CD4-positive, alpha-beta T cell (primary cell): ENCODE results near the gene ATP4B. TPM values are rescaled to one million over a fixed set of nuclear protein-coding genes. Genes with fewer than 3 reads are reported as not detected.

Experiments
- ATAC-seq: fragments of 200-7000 bp; cut with Tn5 transposase; one replicate; pipeline ENCODE4 v1.10.0; 2022; ENCODE audit warnings: mild to moderate bottlenecking; ENCODE audit not compliant: poor library complexity
- CTCF ChIA-PET: fragments of 350-600 bp; sonication (Branson Sonifier 250); formaldehyde crosslinking; loops from one replicate; lab custom pipeline; 2021; ENCODE audit warnings: antibody characterized with exemption, inconsistent platforms; lab: Charles Lee
- POLR2A ChIA-PET: fragments of 350-600 bp; sonication (Branson Sonifier 250); formaldehyde crosslinking; loops from one replicate; lab custom pipeline; 2021; ENCODE audit warnings: antibody characterized with exemption, inconsistent platforms; lab: Charles Lee
- DNase-seq, 14 experiments: peaks; one replicate each; pipeline ENCODE4 v3.0.0-alpha.2; 2013 to 2020; ENCODE audit warnings: mixed read lengths in 2 of 14
- H3K27ac ChIP-seq, 2 donors: one replicate each; pipeline versions ENCODE4 v1.5.1 to v1.7.0; 2013; ENCODE audit warnings: low read length in 2 of 2, low read depth in 1 of 2, mild to moderate bottlenecking in 1 of 2
- H3K27me3 ChIP-seq, 2 experiments: 1 replicate in 1 of 2; 2 replicates in 1 of 2; pipeline versions ENCODE4 v1.6.1 to v1.7.0; 2013; ENCODE audit warnings: low read length in 2 of 2, control low read depth in 1 of 2, mild to moderate bottlenecking in 1 of 2, moderate library complexity in 1 of 2; ENCODE audit not compliant: insufficient read depth in 2 of 2, control insufficient read depth in 1 of 2
- H3K36me3 ChIP-seq: one replicate; pipeline ENCODE4 v1.6.1; 2013; ENCODE audit warnings: low read length, control low read depth; ENCODE audit not compliant: insufficient read depth
- H3K4me1 ChIP-seq: one replicate; pipeline ENCODE4 v1.6.1; 2013; ENCODE audit warnings: low read length, control low read depth; ENCODE audit not compliant: insufficient read depth
- H3K4me3 ChIP-seq: one replicate; pipeline ENCODE4 v1.5.1; 2013; ENCODE audit warnings: mild to moderate bottlenecking, low read length, moderate library complexity
- H3K9me3 ChIP-seq, 2 experiments: 1 replicate in 1 of 2; 2 replicates in 1 of 2; pipeline versions ENCODE4 v1.6.1 to v1.7.0; 2013; ENCODE audit warnings: low read length in 2 of 2, mild to moderate bottlenecking in 2 of 2, control low read depth in 1 of 2, moderate library complexity in 1 of 2; ENCODE audit not compliant: control insufficient read depth in 1 of 2, insufficient read depth in 1 of 2
- H3K27ac Mint-ChIP-seq: one replicate; pipeline ENCODE4 v1.8.0; 2020; ENCODE audit warnings: mixed read lengths
- H3K27me3 Mint-ChIP-seq: one replicate; pipeline ENCODE4 v1.8.0; 2021; ENCODE audit warnings: mixed read lengths
- H3K36me3 Mint-ChIP-seq: one replicate; pipeline ENCODE4 v1.8.0; 2021; ENCODE audit warnings: low read depth, mixed read lengths
- H3K4me1 Mint-ChIP-seq: one replicate; pipeline ENCODE4 v1.8.0; 2021; ENCODE audit warnings: low read depth, mixed read lengths
- H3K4me3 Mint-ChIP-seq: one replicate; pipeline ENCODE4 v1.8.0; 2020; ENCODE audit warnings: mild to moderate bottlenecking, mixed read lengths
- H3K9me3 Mint-ChIP-seq: one replicate; pipeline ENCODE4 v1.8.0; 2020; ENCODE audit warnings: mixed read lengths
- intact Hi-C, 2 experiments: fragments of 100-400 bp; cut with DNase I in 1 of 2; cut with micrococcal nuclease in 1 of 2; formaldehyde crosslinking; loops; one replicate each; pipeline versions ENCODE4 v1.15.1 to v1.9.0; 2023 to 2025; cut with DNase I, micrococcal nuclease
- total RNA-seq, 174 experiments: library from RNA in 2 of 174; stranded (reverse) in 2 of 174; gene quantifications; one replicate each; pipeline ENCODE4 v1.2.3 and lab custom pipeline; 2021 to 2026
- TF ChIP-seq, protein P1 (sequence below): fragments of 200-600 bp; IDR thresholded peaks from one replicate; pipeline ENCODE4 v1.8.0; 2022; ENCODE audit warnings: antibody characterized with exemption, mild to moderate bottlenecking

ATP4B gene
- total RNA-seq, 2 experiments from 2014 or later, result not detected

DNA sequence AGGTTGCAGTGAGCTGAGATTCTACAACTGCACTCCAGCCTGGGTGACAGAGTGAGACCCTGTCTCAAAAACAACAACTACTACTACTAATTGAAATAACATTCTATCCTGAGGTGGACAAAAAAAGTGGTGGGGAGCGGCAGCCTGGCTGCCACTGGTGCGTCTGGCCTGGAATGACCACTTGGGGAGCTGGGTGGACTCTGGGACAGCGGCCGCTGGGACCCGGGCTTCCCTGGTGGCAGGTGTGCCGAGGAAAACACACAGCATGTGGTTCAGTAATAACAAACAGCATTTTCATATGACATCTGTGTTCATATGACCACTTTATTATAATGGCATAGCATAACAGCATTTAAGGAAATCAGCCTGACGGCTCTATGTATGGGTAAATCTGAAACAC is 39.5 kb downstream of the ATP4B start:
- no peak overlapping the region for H3K27ac Mint-ChIP-seq
- CTCF ChIA-PET, result no interaction called here
- POLR2A ChIA-PET, result no interaction called here
- no peak for ATAC-seq
- TF ChIP-seq, protein P1, sequence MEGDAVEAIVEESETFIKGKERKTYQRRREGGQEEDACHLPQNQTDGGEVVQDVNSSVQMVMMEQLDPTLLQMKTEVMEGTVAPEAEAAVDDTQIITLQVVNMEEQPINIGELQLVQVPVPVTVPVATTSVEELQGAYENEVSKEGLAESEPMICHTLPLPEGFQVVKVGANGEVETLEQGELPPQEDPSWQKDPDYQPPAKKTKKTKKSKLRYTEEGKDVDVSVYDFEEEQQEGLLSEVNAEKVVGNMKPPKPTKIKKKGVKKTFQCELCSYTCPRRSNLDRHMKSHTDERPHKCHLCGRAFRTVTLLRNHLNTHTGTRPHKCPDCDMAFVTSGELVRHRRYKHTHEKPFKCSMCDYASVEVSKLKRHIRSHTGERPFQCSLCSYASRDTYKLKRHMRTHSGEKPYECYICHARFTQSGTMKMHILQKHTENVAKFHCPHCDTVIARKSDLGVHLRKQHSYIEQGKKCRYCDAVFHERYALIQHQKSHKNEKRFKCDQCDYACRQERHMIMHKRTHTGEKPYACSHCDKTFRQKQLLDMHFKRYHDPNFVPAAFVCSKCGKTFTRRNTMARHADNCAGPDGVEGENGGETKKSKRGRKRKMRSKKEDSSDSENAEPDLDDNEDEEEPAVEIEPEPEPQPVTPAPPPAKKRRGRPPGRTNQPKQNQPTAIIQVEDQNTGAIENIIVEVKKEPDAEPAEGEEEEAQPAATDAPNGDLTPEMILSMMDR, result no peak
- peaks cover 10% of the 10 kb centered on the region for H3K36me3 ChIP-seq
- no peak overlapping the region for H3K4me3 ChIP-seq
- intact Hi-C loops, result no loop called here
- no peaks in the 10 kb centered on the region for H3K9me3 Mint-ChIP-seq
- no peak overlapping the region for H3K4me3 Mint-ChIP-seq
- no peaks in the 10 kb centered on the region for H3K4me1 Mint-ChIP-seq
- peaks cover 4% of the 10 kb centered on the region for H3K4me1 ChIP-seq
- no peaks in the 10 kb centered on the region for H3K27me3 Mint-ChIP-seq
- no peaks in the 10 kb centered on the region for H3K27me3 ChIP-seq
- H3K36me3 Mint-ChIP-seq, result peaks cover 4% of the 10 kb centered on the region
- H3K27ac ChIP-seq, result no peak overlapping the region
- DNase-seq, result no peak
- peaks cover 0 to 2% of the 10 kb centered on the region in 2 experiments for H3K9me3 ChIP-seq

DNA sequence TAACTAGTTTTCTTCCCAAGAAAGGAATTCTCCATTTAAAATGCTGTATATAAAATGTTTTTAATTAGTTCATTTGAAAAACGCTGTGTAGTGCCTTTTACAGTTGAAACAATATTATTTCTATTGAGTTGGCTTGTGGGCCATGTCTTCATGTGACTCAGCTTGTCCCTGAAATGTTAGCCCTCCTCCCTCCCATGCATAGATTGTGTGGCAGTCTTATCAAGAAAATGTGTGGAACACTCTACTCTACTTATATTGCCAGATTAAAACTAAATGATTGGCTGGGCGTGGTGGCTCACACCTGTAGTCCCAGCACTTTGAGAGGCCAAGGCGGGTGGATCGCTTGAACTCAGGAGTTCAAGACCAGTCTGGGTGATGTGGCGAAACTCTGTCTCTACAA is 40.0 kb downstream of the ATP4B start:
- Mint-ChIP-seq H3K4me3 (no peak overlapping the region), H3K27me3 (no peaks in the 10 kb centered on the region), H3K9me3 (no peaks in the 10 kb centered on the region), H3K27ac (no peak overlapping the region), H3K4me1 (no peaks in the 10 kb centered on the region), H3K36me3 (peaks cover 4% of the 10 kb centered on the region)
- H3K27ac ChIP-seq, result no peak overlapping the region
- TF ChIP-seq, protein P1, result no peak
- H3K27me3 ChIP-seq, result no peaks in the 10 kb centered on the region
- H3K4me1 ChIP-seq, result peaks cover 4% of the 10 kb centered on the region
- CTCF ChIA-PET, result no interaction called here
- DNase-seq (no peak), ATAC-seq (no peak)
- H3K36me3 ChIP-seq, result peaks cover 9% of the 10 kb centered on the region
- H3K9me3 ChIP-seq, result no peaks in the 10 kb centered on the region
- POLR2A ChIA-PET, result no interaction called here
- intact Hi-C loops, result no loop called here
- no peak overlapping the region for H3K4me3 ChIP-seq

DNA sequence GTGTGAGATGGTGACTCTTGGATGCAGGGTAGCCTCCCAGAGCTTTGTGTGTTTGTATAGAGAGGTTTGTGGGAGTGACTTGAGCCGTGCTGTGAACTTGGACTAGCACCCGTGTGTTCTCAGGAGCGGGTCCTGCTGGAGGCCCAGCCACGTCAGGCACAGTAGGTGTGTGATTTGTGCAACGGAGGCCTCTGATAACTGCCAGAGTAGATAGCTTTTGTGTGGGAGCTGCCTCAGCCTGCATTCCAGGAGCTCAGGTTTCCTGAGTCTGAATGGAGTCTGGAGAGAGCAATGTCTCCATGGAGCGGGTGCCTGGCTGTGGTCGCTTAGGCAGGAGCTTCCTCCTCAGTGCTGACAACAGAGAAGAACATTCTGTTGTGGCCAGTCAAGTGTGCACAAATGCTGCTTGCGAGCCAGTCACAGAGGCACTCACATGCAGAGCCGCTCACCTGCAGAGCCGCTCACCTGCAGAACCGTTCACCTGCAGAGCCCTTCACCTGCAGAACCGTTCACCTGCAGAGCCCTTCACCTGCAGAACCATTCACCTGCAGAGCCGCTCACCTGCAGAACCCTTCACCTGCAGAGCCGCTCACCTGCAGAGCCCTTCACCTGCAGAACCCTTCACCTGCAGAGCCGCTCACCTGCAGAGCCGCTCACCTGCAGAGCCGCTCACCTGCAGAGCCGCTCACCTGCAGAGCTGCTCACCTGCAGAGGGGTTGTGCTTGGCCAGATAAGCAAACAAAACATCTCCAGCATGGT is 40.8 kb downstream of the ATP4B start:
- Histone ChIP-seq H3K4me3 (no peak overlapping the region), H3K36me3 (peaks cover 9% of the 10 kb centered on the region), H3K9me3 (no peaks in the 10 kb centered on the region), H3K27me3 (no peaks in the 10 kb centered on the region), H3K4me1 (peaks cover 4% of the 10 kb centered on the region), H3K27ac (no peak overlapping the region)
- ChIA-PET POLR2A (no interaction called here), CTCF (no interaction called here)
- Mint-ChIP-seq H3K9me3 (no peaks in the 10 kb centered on the region), H3K27ac (no peak overlapping the region), H3K27me3 (no peaks in the 10 kb centered on the region), H3K4me1 (no peaks in the 10 kb centered on the region), H3K36me3 (peaks cover 9% of the 10 kb centered on the region), H3K4me3 (no peak overlapping the region)
- intact Hi-C loops, result no loop called here
- TF ChIP-seq, protein P1, result no peak
- no peak for DNase-seq
- ATAC-seq, result no peak
